ENCODE results near the gene ZNF189. TPM values are rescaled to one million over a fixed set of nuclear protein-coding genes. Genes with fewer than 3 reads are reported as not detected.

ZNF189 gene
- total RNA-seq, 4 donors from 2014 or later, result 17.0 to 29.2 (median 21.0) TPM

GRCh38 chr9:101448680-101449070 is 50.0 kb downstream of the ZNF189 start:
- no peak for DNase-seq (ENCODE audit: low spot score)
- ATAC-seq (ENCODE audit: low FRiP score), result no peak
- TF ChIP-seq CTCF (IDR thresholded peaks at IDR 0.05), result no peak

- peak; percentile 97 for ATAC-seq (ENCODE audit: low FRiP score)
- no peak for TF ChIP-seq CTCF (IDR thresholded peaks at IDR 0.05)
- peak; percentile 47 for DNase-seq (ENCODE audit: low spot score)
These were observed 50.5 kb downstream of the ZNF189 start for GRCh38 chr9:101449071-101449721.

DNA sequence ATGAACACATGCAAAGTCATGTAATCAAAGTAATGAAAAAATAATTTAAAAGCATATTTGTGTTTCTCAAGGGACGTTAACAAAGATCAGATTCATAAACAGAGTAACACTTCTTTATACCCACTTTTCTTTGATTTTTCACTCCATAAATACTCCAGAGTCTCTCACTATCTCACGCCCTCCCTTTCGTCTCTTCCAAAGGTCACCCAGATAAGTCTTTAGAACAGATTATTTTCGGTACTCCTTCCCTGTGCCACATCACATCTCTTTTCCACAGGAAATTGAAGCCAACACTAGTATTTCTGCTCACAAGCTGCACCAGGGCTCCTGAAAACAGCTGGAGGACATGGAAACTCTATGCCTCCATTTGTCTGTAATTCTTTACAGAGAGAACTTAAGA is 52.3 kb downstream of the ZNF189 start:
- DNase-seq (ENCODE audit: low spot score), result no peak
- TF ChIP-seq CTCF (IDR thresholded peaks at IDR 0.05), result no peak
- ATAC-seq (ENCODE audit: low FRiP score), result no peak

- no peak for ATAC-seq (ENCODE audit: low FRiP score)
- no peak for DNase-seq (ENCODE audit: low spot score)
- TF ChIP-seq CTCF (IDR thresholded peaks at IDR 0.05), result no peak
These were observed 52.8 kb downstream of the ZNF189 start for GRCh38 chr9:101451498-101451897.

DNA sequence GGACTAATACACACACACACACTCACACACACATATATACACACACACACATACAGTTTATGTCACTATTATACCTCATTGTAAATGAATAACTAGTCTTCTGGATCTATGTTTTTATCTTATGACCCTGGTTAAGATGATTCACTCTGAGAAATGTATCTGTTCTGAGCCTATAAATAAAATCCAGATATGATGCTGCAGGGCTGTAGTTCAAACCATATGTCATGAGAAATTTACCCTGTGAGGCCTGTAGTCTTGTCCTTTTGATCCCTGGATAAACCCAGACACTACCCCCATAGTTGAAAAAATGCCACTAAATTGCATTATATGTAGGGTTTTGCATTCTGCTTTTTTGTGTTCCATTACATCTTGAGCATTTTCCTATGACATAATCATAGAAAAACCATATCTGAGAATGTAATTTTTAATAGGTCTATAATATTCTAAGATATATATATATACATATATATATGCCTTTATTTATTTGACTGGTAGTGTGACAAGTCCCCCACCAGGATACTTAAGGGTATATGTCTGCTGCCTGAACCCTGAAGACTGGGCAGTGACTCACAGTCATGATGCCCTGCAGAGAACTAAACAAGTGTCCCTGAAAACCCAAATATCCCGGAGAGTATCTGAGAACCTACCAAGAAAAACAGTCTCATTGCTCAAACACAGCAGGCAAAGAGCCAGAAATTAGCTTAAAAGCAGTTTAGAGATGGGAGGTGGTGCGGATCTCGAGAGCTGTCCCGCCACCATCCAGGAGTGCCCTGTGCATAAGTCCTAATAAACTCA is 55.3 kb downstream of the ZNF189 start:
- TF ChIP-seq CTCF (IDR thresholded peaks at IDR 0.05), result no peak
- DNase-seq (ENCODE audit: low spot score) (no peak), ATAC-seq (ENCODE audit: low FRiP score) (no peak)

DNA sequence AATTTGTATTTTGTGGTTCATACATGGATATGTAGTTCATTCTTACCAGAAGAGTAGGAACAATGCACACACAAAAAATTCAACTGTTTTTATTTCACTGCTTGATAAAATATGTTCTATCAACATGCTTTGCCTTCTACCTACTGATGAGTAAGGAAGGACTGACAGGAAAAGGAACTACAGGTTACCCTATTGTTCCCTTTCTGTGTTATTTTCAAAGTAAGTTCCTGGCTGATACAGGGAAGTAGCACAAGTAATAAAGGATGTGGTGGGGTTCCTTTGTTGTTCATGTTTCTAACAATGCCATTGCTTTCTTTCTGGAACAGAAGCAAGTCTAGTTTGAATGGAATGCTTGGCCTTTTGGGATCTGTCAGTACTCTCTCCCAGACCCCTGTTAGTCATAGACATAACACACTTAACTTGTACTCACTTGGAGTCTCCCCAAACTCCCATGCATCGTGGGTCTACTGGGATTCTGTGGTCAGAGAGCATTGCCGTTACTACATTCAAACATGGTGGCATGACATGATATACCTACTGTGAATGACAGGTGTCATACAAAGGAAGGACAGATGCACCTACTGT is 57.1 kb downstream of the ZNF189 start:
- no peak for TF ChIP-seq CTCF (IDR thresholded peaks at IDR 0.05)
- ATAC-seq (ENCODE audit: low FRiP score) (no peak), DNase-seq (ENCODE audit: low spot score) (no peak)

All from omental fat pad (tissue), 4 donors.